HepG2 (cell line): ENCODE data around the gene PRKACG. TPM values are rescaled to one million over a fixed set of nuclear protein-coding genes. Genes with fewer than 3 reads are reported as not detected.

ENCODE experiments used
- AKAP8 ChIP-seq: sonication (generic); formaldehyde crosslinking; IDR thresholded peaks from 2 replicates; pipeline ENCODE4 v1.5.1; 2020; ENCODE audit warnings: mild to moderate bottlenecking, missing genetic modification reagents
- ARNT ChIP-seq: fragments of 450-650 bp; IDR thresholded peaks from 2 replicates; pipeline ENCODE4 v1.6.1; 2017
- HES4 ChIP-seq: sonication (generic); formaldehyde crosslinking; IDR thresholded peaks from 2 replicates; pipeline ENCODE4 v1.9.0; 2021; ENCODE audit warnings: mild to moderate bottlenecking, missing genetic modification reagents, borderline replicate concordance
- HMG20A ChIP-seq: IDR thresholded peaks from 2 replicates; pipeline ENCODE4 v1.6.1; 2016; ENCODE audit warnings: borderline replicate concordance
- HNF4G ChIP-seq, 2 experiments: sonication (generic) in 1 of 2; formaldehyde crosslinking in 1 of 2; IDR thresholded peaks; 2 replicates each; pipeline versions ENCODE4 v1.4.0 to v1.6.1; 2011 to 2020; ENCODE audit warnings: borderline replicate concordance in 2 of 2, low read depth in 2 of 2, mild to moderate bottlenecking in 2 of 2, low read length in 1 of 2, missing genetic modification reagents in 1 of 2, moderate library complexity in 1 of 2
- KLF11 ChIP-seq: IDR thresholded peaks from 2 replicates; pipeline ENCODE4 v1.6.1; 2016; ENCODE audit warnings: missing compliant biosample characterization
- LCORL ChIP-seq, 2 experiments: fragments of 450-650 bp in 1 of 2; sonication (generic) in 1 of 2; formaldehyde crosslinking in 1 of 2; IDR thresholded peaks; 2 replicates each; pipeline versions ENCODE4 v1.5.0 to v1.6.1; 2017 to 2020; ENCODE audit warnings: antibody characterized with exemption in 1 of 2, missing genetic modification reagents in 1 of 2
- LRRFIP1 ChIP-seq: sonication (generic); formaldehyde crosslinking; conservative IDR thresholded peaks from 2 replicates; pipeline ENCODE4 v1.4.0; 2020; ENCODE audit warnings: missing genetic modification reagents
- POLR2AphosphoS2 ChIP-seq: IDR thresholded peaks from 2 replicates; pipeline ENCODE4 v1.6.1; 2011; ENCODE audit warnings: low read depth, low read length, improper control_type of control experiment
- PPARG ChIP-seq: conservative IDR thresholded peaks from 2 replicates; pipeline ENCODE4 v1.6.1; 2016; ENCODE audit warnings: missing biosample characterization, missing genetic modification reagents
- RXRB ChIP-seq: IDR thresholded peaks from 2 replicates; pipeline ENCODE4 v1.6.1; 2016; ENCODE audit warnings: borderline replicate concordance, missing genetic modification reagents, missing compliant biosample characterization
- SP5 ChIP-seq: IDR thresholded peaks from 2 replicates; pipeline ENCODE4 v1.6.1; 2016; ENCODE audit warnings: low read depth, borderline replicate concordance
- ZHX2 ChIP-seq, 2 experiments: sonication (generic) in 1 of 2; formaldehyde crosslinking in 1 of 2; IDR thresholded peaks; 2 replicates each; pipeline versions ENCODE4 v1.6.1 to v1.9.0; 2014 to 2022; ENCODE audit warnings: antibody characterized with exemption in 1 of 2, borderline replicate concordance in 1 of 2, inconsistent platforms in 1 of 2, low read depth in 1 of 2, missing genetic modification reagents in 1 of 2
- ZNF263 ChIP-seq: sonication (generic); formaldehyde crosslinking; IDR thresholded peaks from 2 replicates; pipeline ENCODE4 v1.4.0; 2020; ENCODE audit warnings: missing genetic modification reagents
- ZNF264 ChIP-seq: sonication (generic); formaldehyde crosslinking; IDR thresholded peaks from 2 replicates; pipeline ENCODE4 v1.4.0; 2020; ENCODE audit warnings: missing genetic modification reagents
- ZNF292 ChIP-seq: sonication (generic); formaldehyde crosslinking; IDR thresholded peaks from 2 replicates; pipeline ENCODE4 v1.8.1; 2022; ENCODE audit warnings: mild to moderate bottlenecking, low read depth, missing genetic modification reagents, borderline replicate concordance
- ZNF329 ChIP-seq: sonication (generic); formaldehyde crosslinking; IDR thresholded peaks from 2 replicates; pipeline ENCODE4 v1.9.0; 2021; ENCODE audit warnings: low read depth, mild to moderate bottlenecking, missing genetic modification reagents
- ZNF343 ChIP-seq: sonication (generic); formaldehyde crosslinking; IDR thresholded peaks from 2 replicates; pipeline ENCODE4 v1.4.0; 2020; ENCODE audit warnings: mild to moderate bottlenecking, missing genetic modification reagents
- ZNF367 ChIP-seq: sonication (generic); formaldehyde crosslinking; IDR thresholded peaks from 2 replicates; pipeline ENCODE4 v1.4.0; 2020; ENCODE audit warnings: missing genetic modification reagents, borderline replicate concordance
- polyA plus RNA-seq, 8 experiments: library from polyadenylated mRNA; depleted of rRNA in 3 of 8; stranded (reverse) in 7 of 8; unstranded in 1 of 8; fragments of >200 nt; fragmentation: Illumina TruSeq in 4 of 8; extraction: Trizol in 4 of 8; gene quantifications; 2 replicates each; pipeline versions ENCODE4 v1.2.1 to v1.2.3, GENCODE V29; 2011 to 2016; ENCODE audit warnings: low read depth in 4 of 8, missing spikeins in 1 of 8, mixed read lengths in 1 of 8; ENCODE audit not compliant: insufficient read depth in 1 of 8
- total RNA-seq, 5 experiments: library from RNA; depleted of rRNA; stranded (reverse); fragments of >200 nt; fragmentation: Illumina TruSeq; extraction: Trizol; gene quantifications; 2 replicates each; pipeline ENCODE4 v1.2.3, GENCODE V29; 2016; ENCODE audit warnings: low read depth in 1 of 5

PRKACG gene
- total and polyA plus RNA-seq, 2 of the 13 experiments (the other 11 are each of a cell fraction or from before 2014, with no cell fraction given), result not detected

DNA sequence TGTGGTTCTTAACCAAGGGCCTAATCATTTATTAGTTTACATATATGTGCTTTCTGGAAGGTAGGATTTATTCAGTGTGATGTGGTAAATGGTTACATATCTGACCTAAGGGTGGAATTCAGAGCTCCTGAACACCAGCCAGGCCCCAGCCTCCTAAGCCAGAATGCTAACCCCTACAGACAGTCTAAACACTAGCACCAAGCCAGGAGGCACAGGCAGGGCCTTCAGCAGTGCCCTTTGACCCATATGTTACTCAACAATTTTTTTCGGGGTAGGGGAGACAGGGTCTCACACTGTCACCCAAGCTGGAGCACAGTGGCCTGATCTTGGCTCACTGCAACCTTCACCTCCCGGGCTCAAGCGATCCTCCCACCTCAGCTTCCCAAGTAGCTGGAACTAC, 40.3 kb downstream of the PRKACG start (continued):
- no peak for TF ChIP-seq HMG20A (CRISPR knock-in tag)
- 0 out of 2 replicates have a peak, but pooled peaks have one; percentile 32 for TF ChIP-seq RXRB
- TF ChIP-seq SP5, result no peak
- no peak for TF ChIP-seq AKAP8 (CRISPR knock-in tag)
- 0 out of 2 replicates have a peak, but pooled peaks have one; percentile 18 for TF ChIP-seq ZNF263
- TF ChIP-seq HNF4G (IDR thresholded peaks at IDR 0.05; ENCODE audit: borderline replicate concordance, low read depth, low read length), result no peak
- no peak for TF ChIP-seq HNF4G (CRISPR knock-in tag; IDR thresholded peaks at IDR 0.05; ENCODE audit: borderline replicate concordance, low read depth)
- TF ChIP-seq LCORL (IDR thresholded peaks at IDR 0.05), result no peak
- no peak for TF ChIP-seq LCORL (CRISPR knock-in tag; IDR thresholded peaks at IDR 0.05)
- TF ChIP-seq ZNF343 (CRISPR knock-in tag), result no peak
- no peak for TF ChIP-seq ZNF264
- no peak for TF ChIP-seq KLF11 (CRISPR knock-in tag)
- TF ChIP-seq ZNF367, result no peak
- no peak for TF ChIP-seq ZHX2 (IDR thresholded peaks at IDR 0.05; ENCODE audit: low read depth)
- no peak for TF ChIP-seq ZHX2 (CRISPR knock-in tag; IDR thresholded peaks at IDR 0.05; ENCODE audit: borderline replicate concordance)
- no peak for TF ChIP-seq HES4 (CRISPR knock-in tag)
- TF ChIP-seq PPARG, result peak; percentile 17; the same call in 1 of the 2 replicates
- no peak for TF ChIP-seq ZNF329 (CRISPR knock-in tag)
- no peak for TF ChIP-seq ZNF292
- TF ChIP-seq POLR2AphosphoS2, result no peak
- TF ChIP-seq LRRFIP1 (CRISPR knock-in tag), result no peak
- no peak for TF ChIP-seq ARNT
